Endothelial cell of umbilical vein (primary cell): ENCODE measurements around the gene METTL27.

Source experiments
- EZH2 ChIP-seq: IDR thresholded peaks from 2 replicates; pipeline ENCODE4 v1.6.1; 2012; ENCODE audit warnings: borderline replicate concordance, low read depth, mild to moderate bottlenecking, moderate library complexity, low read length, inconsistent platforms; ENCODE audit not compliant: severe bottlenecking
- JUN ChIP-seq: IDR thresholded peaks from 2 replicates; pipeline ENCODE4 v1.6.1; 2011; ENCODE audit warnings: borderline replicate concordance, low read depth; ENCODE audit not compliant: insufficient read length, insufficient read depth
- MYC ChIP-seq: IDR thresholded peaks from one replicate; pipeline ENCODE4 v1.6.1; 2011; ENCODE audit warnings: mild to moderate bottlenecking, low read depth, low read length
- POLR2A ChIP-seq: IDR thresholded peaks from 2 replicates; pipeline ENCODE4 v1.6.1; 2012; ENCODE audit warnings: low read depth, mild to moderate bottlenecking, control low read depth, low read length
- POLR2AphosphoS5 ChIP-seq: IDR thresholded peaks from 2 replicates; pipeline ENCODE4 v1.6.1; 2012; ENCODE audit warnings: low read depth, mild to moderate bottlenecking, control low read depth, low read length, moderate library complexity; ENCODE audit not compliant: insufficient read depth
- TF ChIP-seq, protein P1 (sequence below): IDR thresholded peaks from 2 replicates; pipeline ENCODE4 v1.6.1; 2011; ENCODE audit not compliant: insufficient read depth, insufficient read length
- TF ChIP-seq, protein P2 (sequence below), 2 donors: IDR thresholded peaks; 1 replicate in 1 of 2; 2 replicates in 1 of 2; pipeline ENCODE4 v1.5.1; 2011; ENCODE audit warnings: low read length in 2 of 2, mild to moderate bottlenecking in 2 of 2, moderate library complexity in 2 of 2, control low read depth in 1 of 2, inconsistent platforms in 1 of 2, low read depth in 1 of 2; ENCODE audit not compliant: insufficient read depth in 1 of 2; ENCODE audit errors: extremely low read depth in 1 of 2

DNA sequence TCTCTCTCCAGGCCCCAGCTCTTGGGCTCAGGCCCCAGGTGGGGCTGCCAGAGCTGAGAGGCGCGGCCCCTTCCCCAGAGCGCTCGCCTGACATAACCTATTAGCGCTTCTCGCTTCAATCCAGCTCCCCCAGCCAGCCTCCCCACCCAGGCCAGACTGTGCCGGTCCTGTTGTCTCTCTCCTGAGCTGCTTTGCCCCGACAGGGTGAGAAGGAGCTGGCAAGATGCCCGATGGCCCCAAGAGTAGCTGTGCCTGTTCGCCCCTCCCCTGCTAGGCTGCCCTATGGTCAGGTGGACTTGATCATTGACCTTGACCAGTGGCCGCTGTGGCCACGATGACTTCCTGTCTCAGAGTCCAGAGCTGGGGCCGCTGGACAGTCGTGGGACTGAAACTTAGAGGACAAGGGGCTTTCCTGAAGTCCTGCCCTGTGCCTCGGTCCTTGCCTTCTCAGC lies 27.8 kb upstream of the METTL27 start:
- TF ChIP-seq, protein P1, sequence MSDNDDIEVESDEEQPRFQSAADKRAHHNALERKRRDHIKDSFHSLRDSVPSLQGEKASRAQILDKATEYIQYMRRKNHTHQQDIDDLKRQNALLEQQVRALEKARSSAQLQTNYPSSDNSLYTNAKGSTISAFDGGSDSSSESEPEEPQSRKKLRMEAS, result no peak
- TF ChIP-seq, protein P2, sequence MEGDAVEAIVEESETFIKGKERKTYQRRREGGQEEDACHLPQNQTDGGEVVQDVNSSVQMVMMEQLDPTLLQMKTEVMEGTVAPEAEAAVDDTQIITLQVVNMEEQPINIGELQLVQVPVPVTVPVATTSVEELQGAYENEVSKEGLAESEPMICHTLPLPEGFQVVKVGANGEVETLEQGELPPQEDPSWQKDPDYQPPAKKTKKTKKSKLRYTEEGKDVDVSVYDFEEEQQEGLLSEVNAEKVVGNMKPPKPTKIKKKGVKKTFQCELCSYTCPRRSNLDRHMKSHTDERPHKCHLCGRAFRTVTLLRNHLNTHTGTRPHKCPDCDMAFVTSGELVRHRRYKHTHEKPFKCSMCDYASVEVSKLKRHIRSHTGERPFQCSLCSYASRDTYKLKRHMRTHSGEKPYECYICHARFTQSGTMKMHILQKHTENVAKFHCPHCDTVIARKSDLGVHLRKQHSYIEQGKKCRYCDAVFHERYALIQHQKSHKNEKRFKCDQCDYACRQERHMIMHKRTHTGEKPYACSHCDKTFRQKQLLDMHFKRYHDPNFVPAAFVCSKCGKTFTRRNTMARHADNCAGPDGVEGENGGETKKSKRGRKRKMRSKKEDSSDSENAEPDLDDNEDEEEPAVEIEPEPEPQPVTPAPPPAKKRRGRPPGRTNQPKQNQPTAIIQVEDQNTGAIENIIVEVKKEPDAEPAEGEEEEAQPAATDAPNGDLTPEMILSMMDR (IDR thresholded peaks at IDR 0.05; ENCODE audit: extremely low read depth in 1 of 2, insufficient read depth in 1 of 2, low read depth in 1 of 2, low read length in 2 of 2), result no peak
- TF ChIP-seq POLR2A (no peak), EZH2 (no peak), POLR2AphosphoS5 (no peak), JUN (no peak), MYC (no peak)
